ENCODE results near the gene WHRN.

Gene WHRN

GRCh38 chr9:114419796-114420195, 85.5 kb downstream of the WHRN start:
- no peak for DNase-seq (ENCODE audit: low read depth)

- no peak for DNase-seq (ENCODE audit: low read depth)
These were observed 87.2 kb downstream of the WHRN start for GRCh38 chr9:114418053-114418452.

GRCh38 chr9:114417511-114417910, 87.8 kb downstream of the WHRN start:
- peak; percentile 26 for DNase-seq (ENCODE audit: low read depth)

- no peak for DNase-seq (ENCODE audit: low read depth)
These were observed 88.4 kb downstream of the WHRN start for GRCh38 chr9:114416906-114417305.

- DNase-seq (ENCODE audit: low read depth): no peak
These were observed 89.0 kb downstream of the WHRN start for GRCh38 chr9:114416290-114416689.

GRCh38 chr9:114414346-114414745, 90.9 kb downstream of the WHRN start:
- no peak for DNase-seq (ENCODE audit: low read depth)

GRCh38 chr9:114413861-114414301, 91.4 kb downstream of the WHRN start:
- no peak for DNase-seq (ENCODE audit: low read depth)

GRCh38 chr9:114412048-114412683, 93.1 kb downstream of the WHRN start:
- DNase-seq (ENCODE audit: low read depth): no peak

- DNase-seq (ENCODE audit: low read depth): no peak
These were observed 93.8 kb downstream of the WHRN start for GRCh38 chr9:114411452-114411851.

GRCh38 chr9:114410910-114411309, 94.4 kb downstream of the WHRN start:
- DNase-seq (ENCODE audit: low read depth): no peak

GRCh38 chr9:114409842-114410241, 95.4 kb downstream of the WHRN start:
- no peak for DNase-seq (ENCODE audit: low read depth)

GRCh38 chr9:114409103-114409780, 96.0 kb downstream of the WHRN start:
- no peak for DNase-seq (ENCODE audit: low read depth)

- no peak for DNase-seq (ENCODE audit: low read depth)
These were observed 96.6 kb downstream of the WHRN start for GRCh38 chr9:114408645-114409044.

- DNase-seq (ENCODE audit: low read depth): no peak
These were observed 97.4 kb downstream of the WHRN start for GRCh38 chr9:114407889-114408288.

GRCh38 chr9:114406441-114406840, 98.8 kb downstream of the WHRN start:
- DNase-seq (ENCODE audit: low read depth): no peak

- DNase-seq (ENCODE audit: low read depth): peak; percentile 38
These were observed 99.8 kb downstream of the WHRN start for GRCh38 chr9:114405294-114406034.

- no peak for DNase-seq (ENCODE audit: low read depth)
These were observed 100.7 kb downstream of the WHRN start for GRCh38 chr9:114404531-114404930.

GRCh38 chr9:114403153-114403756, 102.0 kb downstream of the WHRN start:
- no peak for DNase-seq (ENCODE audit: low read depth)

GRCh38 chr9:114401344-114401743, 103.9 kb downstream of the WHRN start:
- DNase-seq (ENCODE audit: low read depth): no peak

- no peak for DNase-seq (ENCODE audit: low read depth)
These were observed 104.5 kb downstream of the WHRN start for GRCh38 chr9:114400772-114401171.

GRCh38 chr9:114400219-114400618, 105.1 kb downstream of the WHRN start:
- no peak for DNase-seq (ENCODE audit: low read depth)

- no peak for DNase-seq (ENCODE audit: low read depth)
These were observed 105.9 kb downstream of the WHRN start for GRCh38 chr9:114399381-114399780.
